Lower leg skin (tissue), 4 donors: ENCODE measurements around the gene PPARA. TPM values are rescaled to one million over a fixed set of nuclear protein-coding genes. Genes with fewer than 3 reads are reported as not detected.

Experiments
- DNase-seq, 2 donors: peaks; one replicate each; pipeline ENCODE4 v3.0.0-alpha.2; 2019; ENCODE audit warnings: low spot score in 2 of 2
- H3K4me3 ChIP-seq: fragments of 200-600 bp; sonication (generic); 2 replicates; pipeline ENCODE4 v1.5.1; 2017; ENCODE audit warnings: mild to moderate bottlenecking, low read depth; ENCODE audit not compliant: poor library complexity, severe bottlenecking
- POLR2A ChIP-seq, 2 donors: fragments of 450-650 bp; IDR thresholded peaks; one replicate each; pipeline ENCODE4 v1.6.1; 2016 to 2017; ENCODE audit warnings: antibody characterized with exemption in 2 of 2, mild to moderate bottlenecking in 1 of 2, moderate library complexity in 1 of 2
- WGBS, 2 donors: methylation state at CpG; one replicate each; pipeline ENCODE4 v1.1.5; 2018; 5-methylcytosine and 5-hydroxymethylcytosine counted together
- intact Hi-C: fragments of 100-400 bp; cut with DNase I; formaldehyde crosslinking; loops from one replicate; pipeline ENCODE4 v1.15.0; 2023; ENCODE audit warnings: low total_unique reads
- total RNA-seq, 4 donors: library from RNA; depleted of rRNA; stranded (reverse); fragments of >200 nt; gene quantifications; one replicate each; pipeline ENCODE4 v1.1.0, GENCODE V29; 2016
- TF ChIP-seq, protein P1 (sequence below), 3 donors: fragments of 450-650 bp; IDR thresholded peaks; one replicate each; pipeline ENCODE4 v1.5.1; 2016; ENCODE audit warnings: antibody characterized with exemption in 3 of 3, mild to moderate bottlenecking in 3 of 3, moderate library complexity in 2 of 3

PPARA gene
- total RNA-seq, 4 donors from 2014 or later: 27.8 to 58.1 (median 37.8) TPM

- no peak for DNase-seq
- no peak overlapping the region for H3K4me3 ChIP-seq
- 90 to 91% methylated on average over 9 of the region's 9 CpGs for WGBS, 2 donors
- TF ChIP-seq POLR2A (IDR thresholded peaks at IDR 0.05): no peak
- TF ChIP-seq, protein P1, sequence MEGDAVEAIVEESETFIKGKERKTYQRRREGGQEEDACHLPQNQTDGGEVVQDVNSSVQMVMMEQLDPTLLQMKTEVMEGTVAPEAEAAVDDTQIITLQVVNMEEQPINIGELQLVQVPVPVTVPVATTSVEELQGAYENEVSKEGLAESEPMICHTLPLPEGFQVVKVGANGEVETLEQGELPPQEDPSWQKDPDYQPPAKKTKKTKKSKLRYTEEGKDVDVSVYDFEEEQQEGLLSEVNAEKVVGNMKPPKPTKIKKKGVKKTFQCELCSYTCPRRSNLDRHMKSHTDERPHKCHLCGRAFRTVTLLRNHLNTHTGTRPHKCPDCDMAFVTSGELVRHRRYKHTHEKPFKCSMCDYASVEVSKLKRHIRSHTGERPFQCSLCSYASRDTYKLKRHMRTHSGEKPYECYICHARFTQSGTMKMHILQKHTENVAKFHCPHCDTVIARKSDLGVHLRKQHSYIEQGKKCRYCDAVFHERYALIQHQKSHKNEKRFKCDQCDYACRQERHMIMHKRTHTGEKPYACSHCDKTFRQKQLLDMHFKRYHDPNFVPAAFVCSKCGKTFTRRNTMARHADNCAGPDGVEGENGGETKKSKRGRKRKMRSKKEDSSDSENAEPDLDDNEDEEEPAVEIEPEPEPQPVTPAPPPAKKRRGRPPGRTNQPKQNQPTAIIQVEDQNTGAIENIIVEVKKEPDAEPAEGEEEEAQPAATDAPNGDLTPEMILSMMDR (IDR thresholded peaks at IDR 0.05): no peak
- intact Hi-C loops: no loop called here
These were observed 101.6 kb downstream of the PPARA start for GRCh38 chr22:46251816-46252380.

DNA sequence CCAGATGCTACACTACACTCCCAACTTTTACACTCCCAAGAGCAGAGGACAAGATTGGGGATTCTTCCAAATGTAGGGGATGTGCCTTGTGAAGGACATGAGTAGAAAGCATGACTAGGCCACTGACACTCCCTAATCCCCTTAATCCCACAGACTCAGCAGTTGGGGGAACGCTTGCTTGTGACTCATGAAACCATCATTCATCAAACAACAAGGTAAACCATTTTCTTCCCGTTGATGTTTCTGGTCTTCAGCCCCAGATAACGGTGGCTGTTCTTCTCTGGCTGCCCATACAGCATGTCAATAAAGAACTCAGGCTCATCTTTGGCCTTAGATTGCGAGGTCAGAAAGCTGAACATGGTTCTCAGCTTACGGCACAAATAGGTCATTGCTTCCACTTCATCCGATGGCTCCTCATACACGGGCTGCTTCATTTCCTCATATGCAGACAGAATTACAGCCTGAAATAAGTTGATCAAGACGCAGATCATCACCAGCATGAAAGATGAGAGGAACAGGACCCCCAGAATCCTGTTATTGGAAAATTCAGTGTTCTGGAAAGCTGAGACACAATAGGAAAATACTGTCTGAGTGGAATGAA is 106.1 kb downstream of the PPARA start:
- intact Hi-C loops: no loop called here
- 92 to 93% methylated on average over 8 of the region's 8 CpGs for WGBS, 2 donors
- no peak for DNase-seq
- TF ChIP-seq POLR2A (IDR thresholded peaks at IDR 0.05): no peak
- TF ChIP-seq, protein P1 (IDR thresholded peaks at IDR 0.05): no peak
- H3K4me3 ChIP-seq: no peak overlapping the region

- intact Hi-C loops: no loop called here
- WGBS, 2 donors: 85 to 86% methylated on average over 12 of the region's 12 CpGs
- TF ChIP-seq, protein P1 (IDR thresholded peaks at IDR 0.05): no peak
- TF ChIP-seq POLR2A (IDR thresholded peaks at IDR 0.05): no peak
- no peak overlapping the region for H3K4me3 ChIP-seq
- peak in 1 of 2 donors; percentile 83 for DNase-seq
These were observed 109.0 kb downstream of the PPARA start for GRCh38 chr22:46259374-46259773.

DNA sequence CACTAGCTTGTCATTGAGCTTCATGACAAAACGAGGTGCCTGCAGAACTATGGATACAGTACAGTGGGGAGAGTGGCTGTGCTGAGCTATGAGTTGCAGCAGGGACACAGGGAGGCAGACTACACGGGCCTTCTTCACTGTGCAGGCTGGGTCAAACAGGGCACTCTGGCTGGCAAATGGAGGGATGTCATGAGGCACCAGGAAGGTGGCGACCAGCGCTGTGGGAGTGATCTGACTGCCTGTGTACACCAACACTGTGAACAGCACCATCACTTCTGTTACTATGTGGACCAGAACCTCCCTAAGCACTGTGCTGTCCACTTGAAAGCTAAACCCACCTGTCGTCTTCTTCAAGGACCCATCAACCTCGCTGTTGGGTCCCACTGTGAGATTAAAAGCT is 109.7 kb downstream of the PPARA start:
- WGBS, 2 donors: 80 to 87% methylated on average over 6 of the region's 6 CpGs
- H3K4me3 ChIP-seq: no peak overlapping the region
- TF ChIP-seq POLR2A (IDR thresholded peaks at IDR 0.05): no peak
- TF ChIP-seq, protein P1 (IDR thresholded peaks at IDR 0.05): no peak
- DNase-seq: no peak
- intact Hi-C loops: no loop called here

DNA sequence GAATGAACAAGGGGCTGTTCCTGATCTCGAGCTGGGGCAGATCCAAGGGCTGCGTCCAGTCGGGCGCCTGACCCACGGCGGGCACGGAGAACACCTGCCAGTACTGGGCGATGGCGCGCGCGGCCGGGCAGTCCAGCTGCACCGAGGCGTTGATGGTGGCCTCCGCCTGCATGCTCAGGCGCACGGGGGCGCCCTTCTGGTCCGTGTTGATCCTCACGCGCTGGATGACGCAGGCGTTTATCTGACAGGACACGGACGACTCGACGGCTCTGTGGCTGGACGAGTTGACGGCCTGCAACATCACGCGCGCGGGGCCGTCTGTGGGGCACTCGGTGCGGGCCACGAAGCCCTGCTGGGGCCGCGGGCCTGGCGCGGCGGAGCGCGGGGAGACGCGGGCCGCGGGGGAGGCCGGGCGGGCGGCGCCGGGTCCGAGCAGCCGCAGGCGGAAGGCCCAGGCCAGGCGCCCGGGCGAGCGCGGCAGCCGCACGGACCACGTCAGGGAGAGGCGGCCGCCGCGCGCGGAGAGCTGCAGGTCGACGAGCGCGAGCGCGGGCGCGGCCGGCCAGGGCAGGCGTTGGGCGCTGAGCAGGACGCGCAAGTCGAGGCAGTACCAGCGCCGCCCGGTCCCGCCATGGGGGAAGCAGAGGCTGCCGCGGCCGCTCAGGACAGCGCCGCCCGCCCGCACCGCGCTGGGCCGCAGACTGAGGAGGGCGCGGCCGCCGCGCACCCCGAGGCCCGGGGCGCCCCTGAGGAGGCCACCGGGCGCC is 112.3 kb downstream of the PPARA start:
- intact Hi-C loops: no loop called here
- peak in 1 of 2 donors; percentile 91 for DNase-seq
- WGBS, 2 donors: 17 to 50% methylated on average over 13 to 24 of the region's 109 CpGs
- TF ChIP-seq, protein P1 (IDR thresholded peaks at IDR 0.05): no peak
- TF ChIP-seq POLR2A (IDR thresholded peaks at IDR 0.05): no peak
- H3K4me3 ChIP-seq: no peak overlapping the region
